Posterior cingulate gyrus (tissue), 11 donors: Measurements from ENCODE around the gene CEP72.

Experiments used
- DNase-seq, 10 donors: peaks; one replicate each; pipeline versions ENCODE4 v3.0.0 to v3.0.0-alpha.2; 2020 to 2021; ENCODE audit warnings: mixed read lengths in 3 of 10
- intact Hi-C: fragments of 100-400 bp; cut with DNase I; formaldehyde crosslinking; loops from one replicate; pipeline ENCODE4 v1.15.1; 2023

CEP72 gene

DNA sequence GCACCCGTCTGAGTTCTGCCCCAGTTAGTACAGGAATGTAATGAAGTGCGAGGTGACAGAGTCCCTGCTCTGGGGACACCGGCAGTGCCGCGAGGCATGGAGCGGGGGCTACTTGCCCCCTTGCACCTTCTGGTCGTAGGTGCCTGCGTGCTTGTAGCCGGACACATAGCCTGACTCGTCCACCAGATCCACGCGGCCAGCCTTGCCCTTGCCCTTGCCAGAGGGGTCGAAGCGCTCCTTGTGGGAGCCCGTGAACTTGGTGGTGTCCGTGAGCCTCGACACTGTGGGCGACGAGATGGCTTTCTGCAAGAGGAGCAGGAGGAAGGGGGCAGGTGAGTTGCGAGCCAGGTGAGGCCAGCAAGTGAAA is 52.8 kb downstream of the CEP72 start:
- intact Hi-C loops = no loop called here
- peak in 5 of 10 donors; percentile 12 to 83 (median 55) for DNase-seq

DNA sequence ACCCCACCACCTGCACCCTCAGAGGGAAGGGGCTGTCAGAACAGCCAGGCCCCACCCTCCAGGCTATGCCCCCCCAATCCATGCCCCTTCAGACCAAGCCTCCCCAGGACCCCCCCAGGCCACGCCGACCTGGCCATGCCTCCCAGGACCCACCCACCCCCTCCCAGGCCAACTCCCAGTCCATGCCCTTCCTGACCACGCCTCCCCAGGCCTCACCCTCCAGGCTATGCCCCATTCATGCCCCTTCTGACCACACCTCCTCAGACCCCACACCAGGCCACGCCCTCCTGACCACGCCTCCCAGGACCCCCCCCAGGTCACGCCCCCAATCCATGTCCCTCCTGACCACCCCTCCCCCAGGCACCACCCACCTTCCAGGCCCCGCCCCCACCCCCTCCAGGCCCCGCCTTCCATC is 53.4 kb downstream of the CEP72 start:
- intact Hi-C loops = no loop called here
- DNase-seq = peak in 1 of 10 donors; percentile 75

DNA sequence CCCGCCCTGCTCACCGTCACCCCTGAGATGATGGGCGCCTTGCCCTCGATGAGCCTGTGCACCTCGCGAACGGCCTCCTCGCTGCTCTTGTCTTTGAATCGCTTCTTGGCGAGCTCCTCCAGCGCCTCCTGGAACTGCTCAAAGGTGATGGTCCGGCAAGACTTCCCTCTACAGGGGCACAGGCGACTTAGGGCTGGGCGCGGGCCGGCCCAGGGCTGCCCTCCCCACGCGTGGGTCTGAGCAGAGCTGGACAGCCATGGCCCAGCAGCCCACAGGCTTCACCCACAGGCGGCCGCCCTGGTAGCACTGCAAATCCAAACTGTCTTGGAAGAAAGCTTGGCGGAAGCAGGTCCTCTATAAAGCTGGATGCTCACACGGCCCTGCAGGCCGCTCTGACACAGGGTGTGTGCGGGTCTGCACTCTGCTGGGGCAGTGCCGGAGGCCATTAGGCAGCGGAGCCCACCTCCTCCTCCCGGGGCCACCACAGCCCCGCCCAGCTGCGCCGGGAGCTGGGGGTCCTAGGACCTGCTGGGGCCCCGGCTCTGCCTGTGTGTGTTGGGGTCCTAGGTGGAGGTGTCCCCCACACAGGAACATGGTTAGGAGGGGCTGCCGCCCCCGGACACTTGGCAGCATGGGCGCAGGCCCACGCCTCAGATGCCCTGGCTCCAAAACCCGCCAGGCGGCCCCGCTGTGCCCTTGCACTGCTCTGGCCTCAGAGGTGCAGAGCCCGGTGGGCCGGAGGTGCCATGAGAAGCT is 54.0 kb downstream of the CEP72 start:
- intact Hi-C loops = no loop called here
- peak in 5 of 10 donors; percentile 10 to 74 (median 56) for DNase-seq

DNA sequence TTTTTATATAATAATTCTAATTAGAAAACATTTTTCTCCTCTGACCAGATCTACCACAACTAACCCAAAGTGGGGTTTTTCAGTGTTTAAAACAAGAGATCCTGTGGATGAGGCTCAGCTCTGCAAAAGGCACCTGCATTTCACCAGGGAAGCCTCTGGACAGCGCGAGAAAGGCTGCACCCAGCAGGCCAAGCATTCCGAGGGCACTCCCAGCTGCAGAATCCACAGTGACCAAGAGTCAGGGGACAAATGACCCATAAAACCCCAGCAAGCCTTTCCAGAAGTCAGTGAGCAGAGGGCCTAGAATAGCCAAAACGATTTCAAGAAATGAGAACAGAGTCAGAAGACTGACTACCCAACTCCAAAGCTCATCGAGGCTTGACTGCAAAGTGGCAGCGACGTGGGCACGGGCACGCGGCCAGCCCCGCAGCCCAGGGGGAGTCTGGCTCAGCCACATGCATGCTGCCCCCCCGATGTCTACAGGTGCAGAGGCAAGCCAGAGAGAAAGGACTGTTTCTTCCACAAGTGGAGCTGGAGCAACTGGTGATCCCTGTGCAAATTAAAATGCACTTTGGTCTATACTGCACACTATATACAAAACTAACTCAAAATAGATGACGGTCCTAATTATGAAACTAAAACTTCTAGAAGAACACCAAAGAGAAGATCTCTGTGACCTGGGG is 54.8 kb downstream of the CEP72 start:
- peak in 2 of 10 donors; percentile 64 to 77 for DNase-seq
- intact Hi-C loops = no loop called here

DNA sequence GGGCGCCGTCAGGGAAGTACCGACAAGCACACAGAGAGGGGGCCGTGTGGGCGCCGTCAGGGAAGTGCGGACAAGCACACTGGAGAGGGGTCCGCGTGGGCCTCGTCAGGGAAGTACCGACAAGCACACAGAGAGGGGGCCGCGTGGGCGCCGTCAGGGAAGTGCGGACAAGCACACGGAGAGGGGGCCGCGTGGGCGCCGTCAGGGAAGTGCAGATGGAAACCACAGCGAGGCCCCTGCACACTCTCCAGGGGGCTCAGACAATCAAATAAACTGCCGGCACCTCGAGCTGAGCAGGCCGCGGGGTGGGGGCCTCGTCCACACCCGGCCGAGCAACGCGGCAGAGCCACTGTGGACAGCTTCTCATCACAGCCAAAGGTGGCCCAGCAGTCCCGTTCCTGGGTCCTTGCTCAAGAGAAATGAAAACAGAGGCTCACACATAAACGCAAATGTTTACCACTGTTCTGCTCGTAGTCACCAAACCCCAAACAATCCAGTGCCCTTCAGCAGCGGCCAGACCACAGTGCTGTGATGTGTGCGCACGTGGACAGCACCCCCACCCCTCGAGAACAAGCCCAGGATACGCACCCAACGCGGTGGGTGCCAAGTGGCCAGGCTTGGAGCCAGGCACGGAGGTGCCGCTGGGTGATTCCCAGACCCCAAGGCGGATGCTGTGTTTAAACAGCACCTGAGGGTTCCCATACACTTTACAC is 56.3 kb downstream of the CEP72 start:
- peak in 6 of 10 donors; percentile 28 to 93 (median 68) for DNase-seq
- intact Hi-C loops = no loop called here

DNA sequence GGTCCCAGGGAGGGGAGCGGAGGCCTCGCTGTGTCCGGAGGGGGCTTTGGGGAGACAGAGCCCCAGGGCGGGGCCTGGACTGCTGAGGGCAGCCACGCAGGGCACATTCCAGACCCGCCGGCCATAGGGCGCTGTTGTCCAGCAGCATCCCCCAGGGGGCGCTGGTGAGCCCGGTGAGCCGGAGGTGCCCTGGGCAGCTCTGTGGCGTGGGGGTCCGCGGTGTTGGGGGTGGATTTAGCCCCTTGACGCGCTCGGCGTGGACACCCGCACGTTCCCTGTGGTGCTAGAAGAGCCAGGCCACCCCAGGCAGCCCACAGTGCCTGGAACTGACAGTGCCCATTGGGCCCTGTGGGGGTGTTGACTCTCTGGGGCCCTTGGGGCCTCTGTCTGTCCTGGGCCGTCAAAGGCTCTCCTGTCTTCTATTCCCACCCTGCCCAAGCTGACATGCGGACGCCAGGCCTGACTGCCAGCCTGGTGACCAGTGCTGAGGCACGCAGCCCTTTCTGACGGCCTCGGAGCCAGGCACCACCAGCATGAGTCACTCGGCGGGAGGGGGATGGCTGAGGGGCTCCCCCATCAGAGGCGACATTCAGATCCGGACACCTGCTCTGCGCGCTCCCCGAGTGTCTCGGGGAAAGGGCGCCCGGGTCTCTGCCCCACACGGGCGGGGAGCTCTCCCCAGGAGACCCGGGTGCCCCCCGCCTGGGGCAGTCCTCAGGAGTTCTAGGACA is 57.1 kb downstream of the CEP72 start:
- intact Hi-C loops = no loop called here
- DNase-seq = peak; percentile 83 to 99 (median 94)

DNA sequence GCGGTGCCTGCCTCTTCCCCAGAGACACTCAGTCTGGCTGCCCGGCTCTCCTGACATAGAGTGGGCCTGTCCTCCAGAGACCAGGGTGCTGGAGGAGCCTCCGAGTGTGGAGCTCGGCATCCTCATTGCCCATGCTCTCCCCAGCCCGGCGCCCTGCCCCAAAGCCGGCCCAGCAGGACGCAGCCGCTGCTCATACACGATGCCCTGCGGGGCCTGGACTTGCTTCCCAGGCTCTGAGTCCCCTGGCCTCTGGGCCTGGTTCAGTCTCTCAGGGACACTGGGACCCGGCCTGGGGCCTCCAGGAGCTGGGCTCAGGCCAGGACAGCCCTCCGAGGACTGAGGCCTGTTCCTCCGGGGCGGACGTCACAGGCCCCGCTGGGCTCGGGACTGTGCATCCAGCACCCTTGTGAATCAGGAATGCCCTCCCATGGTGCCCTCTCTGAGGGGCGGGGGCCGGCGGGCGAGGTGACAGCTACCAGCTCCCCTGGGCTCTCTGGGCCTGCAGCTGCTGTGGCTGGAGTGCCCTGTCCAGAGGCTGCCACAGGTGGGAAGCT is 57.8 kb downstream of the CEP72 start:
- peak in 4 of 10 donors; percentile 9 to 84 (median 54) for DNase-seq
- intact Hi-C loops = loop anchor here (2.0 kb wide), 1 partner anchor 223 kb away; the partner anchor contains the start of genes BRD9 and TRIP13

DNA sequence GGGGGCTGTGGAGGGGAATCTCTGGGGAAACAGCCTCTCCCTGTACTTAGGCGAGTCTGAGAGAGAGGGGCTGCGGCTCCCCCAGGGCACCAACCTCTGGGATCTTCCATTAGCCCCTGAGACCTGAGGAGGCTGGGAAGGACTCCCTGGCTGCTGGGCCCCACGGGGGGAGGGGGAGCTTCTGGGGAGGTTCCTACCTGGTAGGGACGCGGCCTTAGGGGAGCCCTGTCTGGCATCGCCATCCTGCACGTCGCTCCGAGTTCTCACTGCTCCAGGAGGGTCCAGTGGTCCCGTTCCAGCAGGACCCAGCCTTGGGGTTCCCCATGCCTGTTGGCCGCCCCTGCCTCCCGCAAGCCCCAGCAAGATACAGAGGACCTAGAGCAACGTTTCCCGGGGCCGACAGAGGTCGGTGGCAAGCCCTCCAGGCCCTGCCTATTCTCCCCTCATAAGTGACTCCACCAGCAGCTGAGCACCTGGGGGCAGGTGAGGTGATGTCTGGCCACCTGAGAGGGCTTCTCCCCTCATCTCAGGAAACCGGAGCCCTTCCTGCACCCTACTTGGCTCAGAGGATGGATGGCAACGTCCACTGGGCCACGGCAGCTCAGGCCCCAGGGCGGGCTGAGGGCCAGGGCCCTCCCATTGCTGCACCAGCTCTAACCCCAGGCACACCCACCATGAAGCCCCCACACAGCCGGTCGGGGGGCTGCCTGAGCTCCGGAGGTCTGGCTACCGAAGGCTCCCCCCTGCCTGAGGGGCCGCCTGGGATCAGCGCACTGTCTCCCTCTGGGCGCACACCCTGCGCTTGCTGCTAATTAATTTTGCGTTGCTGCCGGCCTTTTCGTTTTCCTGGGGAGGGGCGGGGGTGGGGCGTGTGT is 58.5 kb downstream of the CEP72 start:
- intact Hi-C loops = loop anchor here (2.0 kb wide), 1 partner anchor 222 kb away; the partner anchor contains the start of genes BRD9 and TRIP13
- peak in 4 of 10 donors; percentile 30 to 85 (median 74) for DNase-seq

DNA sequence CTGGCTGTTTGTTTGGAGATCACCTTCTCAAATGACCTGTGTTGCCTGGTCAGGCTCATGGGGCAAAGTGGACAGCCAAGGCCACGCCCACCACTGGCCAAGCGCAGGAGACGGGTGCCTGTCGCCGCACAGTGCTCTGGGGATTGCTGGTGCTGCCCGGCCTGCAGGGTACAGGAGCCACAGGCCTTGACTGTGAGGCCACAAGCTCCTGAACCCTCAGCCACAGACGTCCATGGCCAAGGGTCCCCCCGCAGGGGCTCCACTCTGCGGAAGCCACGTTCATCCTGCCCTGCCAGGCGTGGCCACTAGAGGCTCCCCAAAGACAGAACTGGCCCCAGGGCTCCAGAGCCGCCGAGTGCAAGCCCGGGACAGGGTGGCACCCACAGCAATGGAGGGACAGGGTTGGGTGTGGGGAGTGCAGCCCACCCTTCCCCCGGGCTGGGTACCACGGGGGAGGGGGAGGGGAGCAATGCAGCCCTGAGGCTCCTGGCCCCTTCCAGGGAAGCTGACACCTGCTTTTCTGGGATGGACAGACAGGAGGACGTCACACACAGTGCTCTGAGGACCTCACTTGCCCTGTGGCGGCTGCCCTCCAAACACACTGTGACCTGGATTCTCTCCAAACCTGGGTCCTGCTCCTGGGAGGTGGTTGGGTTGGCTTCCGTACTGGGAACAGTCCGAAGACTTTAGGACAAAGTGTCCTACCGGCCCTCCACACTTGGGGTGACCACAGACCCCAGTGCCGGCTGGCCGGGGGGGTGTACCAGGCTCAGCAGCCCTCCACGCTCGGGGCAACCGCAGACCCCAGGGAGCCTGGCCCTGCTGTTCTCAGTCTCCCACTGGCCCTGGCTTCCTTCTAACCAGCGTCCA is 59.6 kb downstream of the CEP72 start:
- DNase-seq = peak; percentile 71 to 98 (median 85)
- intact Hi-C loops = loop anchor here (2.0 kb wide), 1 partner anchor 221 kb away; the partner anchor contains the start of genes BRD9 and TRIP13

DNA sequence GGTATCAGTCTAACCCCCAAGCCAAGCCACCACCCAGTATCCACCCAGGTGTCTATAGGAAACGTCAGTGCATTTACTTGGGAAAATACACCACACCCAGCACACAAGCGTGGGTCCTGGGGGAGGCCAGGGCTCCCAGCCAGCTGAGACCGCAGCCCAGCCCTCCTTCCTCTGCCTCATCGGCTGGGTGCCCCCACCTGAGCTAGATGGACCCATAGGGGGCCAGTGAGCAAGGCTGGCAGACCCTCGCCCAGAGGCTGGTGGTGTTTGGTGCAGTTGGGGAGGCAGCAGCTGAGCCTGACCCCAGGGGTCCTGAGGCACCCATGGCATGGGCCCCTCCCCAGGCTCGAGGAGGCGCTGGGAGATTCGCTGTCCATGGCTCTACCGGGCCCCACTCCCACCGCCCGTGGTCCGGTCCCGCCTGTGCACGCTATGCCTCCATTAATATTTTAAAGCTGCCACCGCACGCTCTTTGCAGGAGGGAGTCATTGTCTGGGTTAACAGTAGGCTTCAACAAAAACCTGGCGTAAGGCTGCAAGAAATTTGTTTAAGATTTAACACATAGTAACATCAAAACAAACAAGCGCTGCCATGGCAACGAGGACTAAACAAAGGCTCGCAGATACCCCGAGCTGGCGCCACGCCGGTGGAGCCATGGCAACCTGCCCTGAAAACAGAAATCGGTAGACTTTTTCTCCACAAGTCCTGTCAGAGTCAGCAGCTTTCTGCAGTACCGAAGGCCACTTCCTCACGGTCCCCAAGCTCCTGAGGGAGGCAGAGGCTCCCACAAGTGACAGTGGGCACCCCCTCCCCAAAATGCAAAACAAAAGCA is 60.4 kb downstream of the CEP72 start:
- intact Hi-C loops = no loop called here

DNA sequence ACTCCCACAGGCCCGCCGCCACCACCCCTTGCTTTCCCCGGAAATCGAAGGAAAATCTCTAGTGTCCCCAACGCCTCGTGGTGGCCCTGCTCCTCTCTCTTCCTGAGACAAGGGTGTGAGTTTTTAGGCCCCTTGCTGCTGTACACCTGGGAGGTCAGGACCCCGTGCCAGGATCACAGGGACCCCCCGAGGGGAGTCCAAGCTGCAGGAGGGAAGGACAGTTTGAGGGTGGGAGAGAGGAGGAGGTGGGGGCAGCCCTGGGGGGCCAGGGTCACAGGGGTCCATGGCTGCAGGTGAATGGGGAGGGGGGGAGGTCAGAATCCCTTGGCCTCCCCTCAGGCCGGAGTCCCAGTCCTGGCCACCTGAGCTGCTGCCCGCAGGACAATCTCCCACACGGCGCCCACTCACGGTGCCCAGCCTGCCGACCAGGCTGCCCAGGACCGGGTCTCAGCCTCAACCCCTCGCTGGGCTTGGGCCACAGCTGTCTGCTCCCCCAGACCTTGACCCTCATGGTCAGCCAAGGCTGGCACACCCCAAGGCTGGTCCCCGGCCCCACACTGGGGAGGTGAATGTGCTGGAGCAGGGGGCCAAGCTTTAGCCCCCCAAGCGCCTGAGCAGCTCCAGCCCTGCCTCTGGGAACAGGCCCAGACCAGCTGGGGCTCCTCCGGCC is 61.2 kb downstream of the CEP72 start:
- intact Hi-C loops = no loop called here
- DNase-seq = peak in 4 of 10 donors; percentile 28 to 81 (median 74)

More for the DNA sequence above, 60.4 kb downstream of the CEP72 start:
- peak in 9 of 10 donors; percentile 64 to 95 (median 77) for DNase-seq

DNA sequence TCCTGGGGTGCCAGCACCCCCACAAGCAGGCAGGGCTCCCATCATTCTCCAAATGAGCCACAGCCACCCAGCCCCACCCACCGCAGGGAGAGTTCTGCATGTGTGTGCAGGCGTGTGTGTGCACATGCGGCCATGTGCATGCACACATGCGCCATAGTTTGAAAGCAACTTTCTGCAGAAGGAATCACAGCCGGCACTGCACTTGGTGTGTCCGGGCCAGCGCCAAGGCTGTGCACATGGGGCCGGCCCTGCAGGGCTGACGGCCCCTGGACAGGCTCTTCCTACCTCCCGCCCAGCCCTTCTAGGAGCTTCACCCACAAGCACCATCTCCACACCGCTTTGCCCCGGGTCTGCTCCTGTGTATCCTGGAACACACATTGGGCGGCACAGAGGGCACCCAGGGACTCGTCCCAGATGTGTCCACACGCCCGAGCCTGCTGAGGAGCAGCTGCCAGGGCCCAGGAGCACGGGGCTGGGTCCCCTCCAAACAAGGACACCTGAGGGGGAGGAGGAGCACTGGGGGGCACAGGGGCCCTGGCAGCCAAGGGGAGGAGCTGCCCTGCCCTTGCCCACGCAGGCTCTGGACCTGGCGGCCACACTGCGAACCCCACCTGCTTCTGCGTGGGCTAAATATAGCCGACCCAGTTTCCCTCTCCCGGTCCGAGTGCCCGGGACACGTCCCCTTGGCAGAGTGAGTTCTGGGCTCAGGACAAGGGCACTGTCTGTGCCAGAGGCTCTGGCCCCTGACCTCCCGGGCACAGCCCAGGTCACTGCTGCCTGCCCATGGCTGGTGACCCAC is 61.9 kb downstream of the CEP72 start:
- DNase-seq = peak in 7 of 10 donors; percentile 18 to 90 (median 43)
- intact Hi-C loops = no loop called here

DNA sequence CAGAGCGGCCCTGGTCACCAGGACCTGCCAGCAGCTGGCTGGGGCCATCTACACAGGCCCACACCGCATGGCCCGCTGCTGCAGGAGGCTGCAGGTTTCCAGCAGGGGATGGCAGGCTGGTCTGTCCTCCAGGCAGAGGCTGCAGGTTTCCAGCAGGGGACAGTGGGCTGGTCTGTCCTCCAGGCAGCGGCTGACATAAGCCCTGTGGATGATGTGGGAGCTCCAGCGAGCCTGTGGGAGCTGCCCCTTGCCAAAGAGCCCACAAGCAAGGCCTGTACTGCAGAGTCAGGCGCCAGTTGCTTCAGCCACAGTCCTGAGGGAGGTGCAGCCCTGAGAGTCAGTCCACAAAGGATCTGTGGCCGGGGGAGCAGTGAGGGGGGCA is 62.5 kb downstream of the CEP72 start:
- DNase-seq = peak in 7 of 10 donors; percentile 30 to 94 (median 64)
- intact Hi-C loops = no loop called here

DNA sequence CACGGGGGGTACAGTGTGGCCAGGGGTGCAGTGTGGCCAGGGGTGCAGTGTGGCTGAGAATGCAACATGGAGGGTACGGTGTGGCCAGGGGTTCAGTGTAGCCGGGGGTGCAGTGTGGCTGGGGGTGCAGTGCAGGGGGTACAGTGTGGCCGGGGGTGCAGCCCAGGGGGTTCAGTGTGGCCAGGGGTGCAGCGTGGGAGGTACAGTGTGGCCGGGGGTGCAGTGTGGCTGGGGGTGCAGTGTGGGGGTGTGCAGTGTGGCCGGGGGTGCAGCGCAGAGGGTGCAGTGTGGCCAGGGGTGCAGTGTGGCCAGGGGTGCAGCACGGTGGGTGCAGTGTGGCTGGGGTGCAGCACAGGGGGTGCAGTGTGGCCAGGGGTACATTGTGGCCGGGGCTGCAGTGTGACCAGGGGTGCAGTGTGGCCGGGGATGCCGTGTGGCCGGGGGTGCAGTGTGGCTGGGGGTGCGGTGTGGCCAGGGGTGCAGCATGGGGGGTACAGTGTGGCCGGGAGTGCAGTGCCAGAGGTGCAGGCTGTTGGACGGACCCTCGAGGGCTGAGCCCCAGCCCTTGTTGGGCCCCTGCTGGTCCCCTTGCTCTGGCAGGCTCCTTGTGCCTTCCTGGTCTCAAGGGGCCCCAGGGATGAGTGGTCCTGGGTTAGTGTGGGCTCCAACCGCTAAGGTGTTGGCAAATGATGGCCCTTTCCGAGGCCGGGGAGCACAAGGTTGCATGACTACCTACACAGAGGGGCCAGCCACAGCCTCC is 63.2 kb downstream of the CEP72 start:
- peak in 7 of 10 donors; percentile 1 to 77 (median 18) for DNase-seq
- intact Hi-C loops = no loop called here
